HG03442 (cell line): ENCODE data around the gene DBF4.
"Not testable (repeated sequence)": the region's sequence is repeated elsewhere in the genome, so short reads cannot be mapped to it uniquely, and the experiment has no call there.

ENCODE experiments used
- ATAC-seq: cut with Tn5 transposase; IDR thresholded peaks from one replicate; pipeline ENCODE4 v1.9.1; 2021; ENCODE audit warnings: mild to moderate bottlenecking, moderate library complexity; ENCODE audit not compliant: unreplicated experiment

Gene DBF4, protein sequence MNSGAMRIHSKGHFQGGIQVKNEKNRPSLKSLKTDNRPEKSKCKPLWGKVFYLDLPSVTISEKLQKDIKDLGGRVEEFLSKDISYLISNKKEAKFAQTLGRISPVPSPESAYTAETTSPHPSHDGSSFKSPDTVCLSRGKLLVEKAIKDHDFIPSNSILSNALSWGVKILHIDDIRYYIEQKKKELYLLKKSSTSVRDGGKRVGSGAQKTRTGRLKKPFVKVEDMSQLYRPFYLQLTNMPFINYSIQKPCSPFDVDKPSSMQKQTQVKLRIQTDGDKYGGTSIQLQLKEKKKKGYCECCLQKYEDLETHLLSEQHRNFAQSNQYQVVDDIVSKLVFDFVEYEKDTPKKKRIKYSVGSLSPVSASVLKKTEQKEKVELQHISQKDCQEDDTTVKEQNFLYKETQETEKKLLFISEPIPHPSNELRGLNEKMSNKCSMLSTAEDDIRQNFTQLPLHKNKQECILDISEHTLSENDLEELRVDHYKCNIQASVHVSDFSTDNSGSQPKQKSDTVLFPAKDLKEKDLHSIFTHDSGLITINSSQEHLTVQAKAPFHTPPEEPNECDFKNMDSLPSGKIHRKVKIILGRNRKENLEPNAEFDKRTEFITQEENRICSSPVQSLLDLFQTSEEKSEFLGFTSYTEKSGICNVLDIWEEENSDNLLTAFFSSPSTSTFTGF

DNA sequence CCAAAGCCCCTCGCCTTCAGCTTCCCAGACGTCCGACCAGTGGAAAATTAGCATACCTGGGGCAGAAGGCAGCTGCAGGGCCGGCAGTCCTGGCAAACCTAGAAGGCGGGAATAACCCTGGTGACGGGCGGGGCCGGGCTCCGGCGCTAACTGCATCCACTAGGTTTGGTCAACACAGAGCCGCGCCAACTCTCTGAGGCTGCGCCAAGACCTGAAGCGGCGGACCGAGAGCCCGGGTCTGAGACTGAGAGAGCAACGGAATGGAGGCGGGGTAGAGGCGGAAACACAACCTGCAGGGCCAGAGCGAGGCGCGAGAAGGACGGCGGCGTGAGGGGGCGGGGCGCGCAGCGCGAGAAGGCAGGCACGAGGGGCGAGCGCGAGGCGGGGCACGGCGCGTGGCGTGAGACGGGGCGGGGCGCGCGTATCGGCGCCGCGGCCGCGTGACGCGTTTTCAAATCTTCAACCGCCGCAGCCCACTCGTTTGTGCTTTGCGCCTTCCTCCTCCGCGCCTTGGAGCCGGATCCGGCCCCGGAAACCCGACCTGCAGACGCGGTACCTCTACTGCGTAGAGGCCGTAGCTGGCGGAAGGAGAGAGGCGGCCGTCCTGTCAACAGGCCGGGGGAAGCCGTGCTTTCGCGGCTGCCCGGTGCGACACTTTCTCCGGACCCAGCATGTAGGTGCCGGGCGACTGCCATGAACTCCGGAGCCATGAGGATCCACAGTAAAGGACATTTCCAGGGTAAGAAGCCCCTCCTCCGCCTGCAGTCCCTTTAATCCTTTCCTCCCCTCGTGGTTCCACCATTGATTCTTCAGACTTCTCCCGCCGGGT is at the start of gene DBF4, which contains the start of gene SLC25A40:
TSS of gene DBF4 (plus strand) at position 454 of the 829 bp plus-strand sequence. CDS start at position 694, 240 bp downstream.
TSS of gene SLC25A40 (minus strand) at position 321 of the 829 bp plus-strand sequence. CDS start 17,633 bp downstream, outside the sequence.
- peak; percentile 88 for ATAC-seq

DNA sequence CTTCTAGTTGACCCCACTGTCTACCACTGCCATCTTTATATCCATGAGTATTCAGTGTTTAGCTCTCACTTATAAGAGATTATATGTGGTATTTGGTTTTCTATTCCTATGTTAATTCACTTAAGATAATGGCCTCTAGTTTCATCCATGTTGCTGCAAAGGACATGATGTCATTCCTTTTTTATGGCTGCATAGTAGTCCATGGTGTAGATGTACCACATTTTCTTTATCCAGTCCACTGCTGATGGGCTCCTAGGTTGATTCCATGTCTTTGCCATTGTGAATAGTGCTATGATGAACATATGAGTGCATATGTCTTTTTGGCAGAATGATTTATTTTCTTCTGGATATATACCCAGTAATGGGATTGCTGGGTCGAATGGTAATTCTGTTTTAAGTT is 47.9 kb upstream of the DBF4 start:
- ATAC-seq: not testable (repeated sequence)

DNA sequence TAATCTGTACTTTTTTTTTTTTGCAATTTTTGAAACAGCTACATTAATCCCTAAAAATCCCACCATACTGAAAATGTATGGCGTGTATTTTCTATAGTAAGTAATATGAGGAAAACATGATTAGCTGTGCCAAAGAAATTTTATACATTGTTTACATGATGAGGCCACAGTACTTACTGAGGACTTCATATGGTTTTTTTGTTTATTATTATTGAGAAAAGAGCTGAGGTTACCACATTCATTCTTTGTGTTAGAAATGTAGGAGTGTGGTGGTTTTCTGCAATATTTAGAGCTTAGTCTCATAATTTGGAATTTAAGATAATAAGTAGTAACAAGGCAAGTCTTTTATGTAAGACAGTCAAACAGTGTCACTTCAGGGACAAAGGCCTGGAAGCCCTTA is 45.2 kb upstream of the DBF4 start:
- ATAC-seq: no peak

DNA sequence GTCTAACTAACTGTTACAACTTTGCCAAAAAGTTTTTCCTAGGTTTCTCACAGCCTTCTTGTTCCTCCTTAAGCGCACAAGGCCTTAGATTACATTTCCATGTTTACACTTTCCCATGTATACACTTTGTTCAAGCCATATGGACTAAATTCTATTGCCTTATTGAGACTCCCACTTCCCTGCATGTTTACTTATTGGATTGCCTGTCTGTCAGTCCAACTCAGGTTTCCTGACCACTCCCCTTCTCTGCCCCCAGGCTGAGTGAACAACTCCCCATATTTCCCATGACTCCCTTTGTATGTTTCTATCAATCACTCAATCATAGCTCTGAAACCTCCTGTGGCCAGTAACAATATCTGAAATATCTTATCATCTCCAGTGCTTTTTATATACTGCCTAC is 43.2 kb upstream of the DBF4 start:
- ATAC-seq: no peak

DNA sequence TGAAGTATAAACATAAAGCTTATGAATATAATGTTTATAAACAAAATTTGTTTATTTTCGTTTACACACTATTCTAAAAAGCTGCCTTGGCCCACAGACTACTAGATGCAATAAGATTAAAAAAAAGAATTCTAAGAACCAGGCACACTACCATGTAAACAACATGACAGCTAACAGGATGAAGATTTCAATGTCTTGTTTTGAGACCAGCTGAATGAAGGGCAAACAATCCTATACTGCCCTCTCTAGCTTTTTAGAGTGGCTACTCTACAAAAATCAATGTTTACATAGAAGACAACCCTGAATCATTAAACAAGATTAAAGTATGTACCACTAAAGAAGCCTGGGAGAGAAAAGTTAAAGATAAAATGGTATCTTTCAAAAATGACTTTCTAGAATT is 38.7 kb upstream of the DBF4 start:
- no peak for ATAC-seq

DNA sequence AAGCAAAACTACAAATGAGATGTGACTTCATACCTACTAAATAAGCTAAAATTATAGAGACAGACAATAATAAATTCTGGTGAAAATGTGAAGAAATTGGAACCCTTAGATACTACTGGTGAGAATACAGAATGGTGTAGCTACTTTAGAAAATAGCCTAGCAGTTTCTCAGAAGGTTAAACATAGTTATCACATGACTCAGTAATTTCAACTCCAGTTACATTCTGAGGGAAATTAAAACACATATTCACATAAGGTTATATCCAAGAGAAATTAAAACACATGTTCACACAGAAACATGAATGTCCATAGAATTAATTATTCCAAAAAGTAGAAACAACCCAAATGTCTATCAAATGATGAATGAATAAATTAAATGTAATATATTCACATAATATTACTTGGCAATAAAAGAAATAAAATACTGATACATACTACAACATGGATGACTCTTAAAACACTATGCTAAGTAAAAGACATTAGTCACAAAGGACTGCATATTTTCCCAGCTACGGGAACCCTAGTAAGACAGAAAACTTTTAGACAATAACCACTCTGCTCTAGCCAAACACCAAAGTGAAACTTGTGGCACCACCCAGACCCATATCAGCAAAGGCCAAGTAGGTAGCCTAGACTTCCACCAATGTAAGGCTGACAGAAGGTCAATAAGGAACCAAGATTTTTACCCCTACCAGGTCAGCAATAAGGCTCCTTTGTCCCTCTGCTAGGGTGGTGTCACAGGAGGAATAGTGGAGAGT is 25.3 kb upstream of the DBF4 start:
- no peak for ATAC-seq

DNA sequence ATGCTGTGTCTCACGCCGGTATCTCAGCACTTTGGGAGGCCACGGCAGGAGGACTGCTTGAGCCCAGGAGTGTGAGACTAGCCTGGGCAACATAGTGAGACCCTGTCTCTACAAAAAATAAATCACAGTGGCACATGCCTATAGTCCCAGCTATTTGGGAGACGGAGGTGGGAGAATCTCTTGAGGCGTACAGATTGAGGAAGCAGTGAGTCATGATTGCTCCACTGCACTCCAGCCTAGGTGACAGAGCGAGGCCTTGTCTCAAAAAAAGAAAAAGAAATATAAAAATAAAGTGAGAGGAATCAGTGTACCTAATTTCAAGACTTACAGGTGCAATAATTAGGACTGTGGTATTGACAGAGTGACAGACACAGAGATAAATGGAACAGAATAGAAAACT is 24.0 kb upstream of the DBF4 start:
- no peak for ATAC-seq

DNA sequence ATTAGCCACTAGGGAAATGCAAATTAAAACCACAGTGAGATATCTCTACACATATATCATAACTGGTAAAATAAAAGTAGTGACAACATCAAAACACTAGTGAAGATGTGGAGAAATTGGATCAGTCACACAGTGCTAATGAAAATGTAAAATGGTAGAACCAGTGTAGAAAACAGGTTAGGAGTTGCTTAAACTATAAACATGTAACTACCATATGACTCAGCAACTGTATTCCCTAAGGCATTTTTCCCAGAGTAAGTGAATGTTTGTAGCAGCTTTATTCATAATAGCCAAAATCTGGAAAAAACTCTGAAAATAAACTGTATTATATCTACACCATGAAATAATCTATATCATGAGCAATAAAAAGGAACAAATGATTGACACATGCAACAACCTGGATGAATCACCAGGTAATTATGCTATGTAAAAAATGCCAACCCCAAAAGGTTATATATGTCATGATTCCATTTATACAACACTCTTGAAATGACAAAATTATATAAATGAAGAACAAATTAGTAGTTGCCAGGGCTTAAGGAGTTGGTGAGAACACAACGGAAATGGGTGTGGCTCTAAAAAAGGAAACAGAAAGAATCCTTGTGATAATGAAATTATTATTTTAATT is 22.9 kb upstream of the DBF4 start:
- no peak for ATAC-seq

DNA sequence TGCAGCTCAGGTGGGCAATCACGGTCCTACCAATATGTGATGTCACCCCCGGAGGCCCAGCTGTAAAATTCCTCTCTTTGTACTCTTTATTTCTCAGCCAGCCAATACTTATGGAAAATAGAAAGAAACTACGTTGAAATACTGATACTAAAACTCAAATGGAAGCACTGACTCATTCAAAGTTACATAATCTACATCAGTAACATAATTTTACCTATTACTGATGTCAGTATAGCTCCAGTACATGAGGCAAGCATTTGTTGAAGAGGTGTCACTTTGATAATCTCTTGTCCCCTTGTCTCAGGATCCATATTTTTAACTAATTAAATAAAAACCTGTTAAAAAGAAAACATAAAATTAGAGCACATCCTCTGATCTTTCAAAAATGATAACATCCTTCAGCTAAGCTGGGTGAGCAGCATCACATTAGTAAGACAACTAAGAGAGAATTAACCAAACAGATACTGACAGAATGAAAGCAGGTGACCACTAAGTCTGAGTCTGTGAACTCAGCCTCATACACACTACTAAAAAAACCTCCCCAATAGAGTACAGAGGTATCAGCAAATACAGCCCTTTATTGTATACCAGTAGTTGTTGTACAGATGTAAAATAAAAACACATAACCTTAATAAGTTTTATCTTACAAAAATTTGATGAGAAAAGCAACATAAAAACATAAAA is 17.7 kb upstream of the DBF4 start:
- no peak for ATAC-seq

DNA sequence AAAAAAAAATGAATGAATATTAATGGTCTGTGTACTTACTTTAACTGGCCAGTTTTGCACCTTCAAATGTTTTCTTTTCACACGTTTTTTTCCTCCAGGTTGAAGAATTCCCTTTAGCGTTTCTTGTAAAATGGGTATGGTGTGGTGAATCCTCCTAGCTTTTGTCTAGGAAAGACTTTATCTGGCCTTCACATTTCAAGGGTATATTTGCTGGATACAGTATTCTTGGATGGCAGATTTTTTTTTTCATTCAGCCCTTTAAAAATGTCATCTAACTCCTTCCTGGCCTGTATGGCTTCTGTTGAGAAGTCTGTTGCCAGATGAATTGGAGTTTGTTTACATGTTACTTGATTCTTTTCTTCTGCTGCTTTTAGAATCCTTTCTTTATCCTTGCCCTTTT is 10.2 kb upstream of the DBF4 start:
- ATAC-seq: no peak

DNA sequence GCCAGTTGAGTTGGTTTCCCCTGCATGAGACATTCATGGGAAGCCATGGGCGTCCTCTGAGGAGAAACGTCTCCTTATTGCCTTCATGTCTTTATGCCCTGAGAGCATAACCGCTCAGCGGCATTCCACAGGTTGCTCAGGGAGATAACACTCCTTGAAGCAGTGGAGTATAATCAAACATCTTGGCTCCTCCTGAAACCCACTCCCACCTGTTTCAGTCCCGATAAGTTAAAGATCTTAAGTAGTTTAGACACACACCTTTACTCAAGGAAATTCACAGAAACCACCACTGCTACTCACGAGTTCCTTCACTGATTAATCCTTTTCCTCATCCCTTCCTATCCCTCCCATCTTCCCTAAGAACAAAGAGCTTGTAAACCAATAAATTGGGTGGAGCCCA is 9.8 kb upstream of the DBF4 start:
- ATAC-seq: not testable (repeated sequence)

DNA sequence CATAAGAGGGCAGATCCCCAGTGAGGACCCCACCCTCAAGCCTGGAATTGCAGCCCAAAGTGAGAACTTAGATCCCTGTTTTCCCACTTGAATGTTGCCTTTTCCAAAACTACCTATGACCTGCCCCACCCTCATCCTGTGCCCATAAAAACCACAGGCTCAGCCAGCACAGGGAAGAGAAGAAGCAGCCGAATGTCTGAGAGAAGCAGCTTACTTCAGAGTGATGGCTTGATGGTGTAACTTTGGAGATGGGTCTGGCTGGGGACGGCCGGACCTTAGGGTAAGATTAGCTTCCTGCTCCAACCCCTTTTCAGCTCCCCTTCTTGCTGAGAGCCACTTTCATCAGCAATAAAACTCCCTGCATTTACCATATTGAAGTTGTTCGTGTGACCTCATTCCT is 5.8 kb upstream of the DBF4 start:
- ATAC-seq: no peak

DNA sequence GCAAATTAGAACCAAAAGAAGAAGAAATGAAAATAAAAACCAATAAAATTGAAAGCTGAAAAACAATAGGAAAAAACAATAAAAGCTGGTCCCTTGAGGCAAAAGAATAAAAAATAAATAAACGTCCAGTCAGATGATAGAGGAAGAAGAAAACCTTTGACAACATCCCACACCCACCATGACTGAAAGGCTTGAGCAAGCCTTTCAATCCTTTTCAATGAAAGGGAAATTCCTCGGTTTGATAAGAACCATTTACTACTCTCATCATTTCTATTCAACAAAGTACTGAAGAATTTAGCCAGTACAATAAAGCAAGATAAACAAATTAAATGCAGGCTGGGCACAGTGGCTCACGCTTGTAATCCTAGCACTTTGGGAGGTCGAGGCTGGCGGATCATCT is 3.9 kb upstream of the DBF4 start:
- ATAC-seq: no peak

DNA sequence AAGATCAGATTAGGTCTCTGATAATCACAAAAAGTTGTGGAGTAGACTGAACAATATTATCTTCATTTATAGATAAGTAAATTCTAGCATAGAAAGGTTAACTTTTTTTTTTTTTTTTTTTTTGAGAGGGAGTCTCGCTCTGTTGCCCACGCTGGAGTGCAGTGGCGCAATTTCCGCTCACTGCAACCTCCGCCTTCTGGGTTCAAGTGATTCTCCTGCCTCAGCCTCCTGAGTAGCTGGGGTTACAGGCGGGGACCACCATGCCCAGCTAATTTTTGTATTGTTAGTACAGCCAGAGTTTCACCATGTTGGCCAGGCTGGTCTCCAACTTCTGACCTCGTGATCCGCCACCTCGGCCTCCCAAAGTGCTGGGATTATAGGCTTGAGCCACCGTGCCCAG is 3.0 kb upstream of the DBF4 start:
- ATAC-seq: not testable (repeated sequence)

DNA sequence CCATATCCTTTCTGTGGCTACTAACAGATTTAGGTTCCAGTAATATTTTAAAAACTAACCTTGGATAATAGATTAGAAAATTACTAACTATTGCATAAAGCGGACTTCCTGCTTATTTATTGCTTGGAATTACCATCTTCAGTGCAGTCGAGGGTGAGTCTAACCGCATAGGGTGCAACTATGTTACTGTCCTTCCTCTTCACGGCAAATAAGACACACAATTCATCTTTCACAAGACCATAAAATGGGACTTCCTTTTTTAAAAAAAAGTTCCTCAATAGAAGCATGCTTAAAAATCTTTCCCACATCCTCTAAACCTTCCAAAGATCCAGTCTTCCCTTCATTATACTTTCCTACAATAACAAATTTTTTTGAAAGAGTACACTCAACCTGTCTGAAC is 2.2 kb upstream of the DBF4 start:
- ATAC-seq: no peak

DNA sequence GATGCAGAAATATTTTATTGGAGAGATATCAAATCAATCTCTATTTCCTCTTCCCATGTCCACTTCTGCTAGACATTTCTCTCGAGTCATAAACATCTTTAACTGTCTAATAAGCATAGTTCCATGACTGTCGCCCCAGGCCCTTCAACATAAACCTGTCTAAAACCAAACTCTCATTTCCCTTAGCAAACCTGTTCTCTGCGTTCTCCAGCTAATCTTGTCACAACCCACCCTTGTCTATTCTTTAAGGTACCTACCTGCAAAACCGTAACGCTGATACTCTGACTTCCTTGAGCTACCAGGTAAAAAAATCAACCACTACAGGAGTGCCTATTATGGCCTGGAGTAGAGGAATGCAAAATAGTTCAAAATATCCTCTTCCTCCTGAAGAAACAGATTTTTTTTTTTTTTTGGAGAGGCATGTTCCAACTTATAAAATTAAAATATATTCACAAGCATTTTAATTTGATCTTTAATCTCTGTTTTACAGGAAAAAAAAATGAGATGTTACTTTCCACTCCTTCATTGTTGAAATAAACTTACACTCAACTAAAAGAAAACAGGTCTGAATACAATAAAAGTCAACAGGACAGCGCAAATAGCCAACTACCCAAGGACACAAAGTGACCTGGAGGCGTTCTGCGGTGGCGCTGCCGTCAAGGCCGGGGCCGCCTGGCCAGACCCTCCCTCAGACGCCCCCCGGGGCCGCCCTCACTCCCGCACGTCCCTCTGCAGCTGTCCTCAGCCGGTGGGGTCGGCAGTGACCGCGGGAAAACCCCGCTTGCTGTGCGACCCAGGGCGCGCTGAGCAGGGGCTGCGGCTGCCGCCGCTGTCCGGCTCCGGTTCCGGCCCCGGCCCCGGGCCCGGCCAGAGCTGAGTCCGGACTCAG is 898 bp upstream of the DBF4 start:
- peak; percentile 9 for ATAC-seq

DNA sequence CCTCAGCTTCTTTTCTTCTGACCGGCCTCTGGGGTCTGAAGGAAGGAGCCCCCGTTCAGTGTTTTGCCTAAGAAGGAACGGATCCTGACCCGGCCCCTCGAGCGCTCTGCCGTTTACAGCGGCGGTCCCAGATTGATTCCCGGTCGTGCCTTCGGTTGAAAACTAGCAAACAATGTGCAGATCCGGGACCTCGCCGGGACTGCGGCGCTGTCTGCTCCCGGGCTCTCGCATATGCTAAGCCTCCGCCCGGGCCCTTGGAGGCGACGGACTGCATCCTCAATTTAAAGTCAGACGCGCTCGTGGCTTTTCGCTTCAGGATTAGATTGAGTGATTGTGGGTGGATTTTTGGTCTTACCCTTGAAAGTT is 559 bp downstream of the DBF4 start:
- ATAC-seq: no peak

DNA sequence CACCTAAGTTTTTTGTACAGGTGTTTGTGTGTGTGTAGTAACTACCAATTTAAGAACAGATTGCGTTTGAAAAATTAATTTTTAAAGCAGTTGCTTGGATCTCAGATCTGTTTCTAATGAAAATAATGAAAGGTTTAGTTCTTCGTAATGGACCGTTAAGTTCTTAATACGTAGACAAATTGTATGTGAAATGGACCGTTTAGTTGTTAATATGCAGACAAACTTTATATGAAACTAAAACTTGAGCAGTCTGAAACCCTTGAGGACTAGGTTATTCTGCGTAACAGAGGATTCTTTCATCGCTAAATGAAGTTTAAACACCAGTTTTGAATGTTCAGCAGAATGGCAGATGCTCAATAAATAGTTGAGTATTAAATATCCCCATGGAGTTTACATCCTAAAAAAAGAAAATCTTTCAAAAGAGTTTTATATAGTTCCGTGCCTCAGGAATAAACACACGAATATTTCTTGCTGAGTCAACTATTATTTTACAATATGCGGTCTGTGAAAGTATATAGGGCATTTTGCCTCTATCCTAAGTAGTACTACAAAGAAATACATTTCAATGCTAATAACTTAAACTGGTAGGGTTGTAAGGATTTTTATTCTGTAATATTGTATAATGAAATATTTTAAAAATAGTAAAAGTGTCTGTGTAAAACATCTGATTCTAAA is 1.2 kb downstream of the DBF4 start:
- no peak for ATAC-seq
